NCI-H345 (cell line): Measurements from ENCODE around the gene ZNF841.
"Not testable (repeated sequence)": the region's sequence is repeated elsewhere in the genome, so short reads cannot be mapped to it uniquely, and the experiment has no call there.

ENCODE experiments used
- DNase-seq: peaks from one replicate; lab custom pipeline; 2025; lab: John Stamatoyannopoulos, UW

ZNF841 gene

GRCh38 chr19:52066258-52066863 lies 29.2 kb downstream of the ZNF841 start:
- DNase-seq, result no peak

DNA sequence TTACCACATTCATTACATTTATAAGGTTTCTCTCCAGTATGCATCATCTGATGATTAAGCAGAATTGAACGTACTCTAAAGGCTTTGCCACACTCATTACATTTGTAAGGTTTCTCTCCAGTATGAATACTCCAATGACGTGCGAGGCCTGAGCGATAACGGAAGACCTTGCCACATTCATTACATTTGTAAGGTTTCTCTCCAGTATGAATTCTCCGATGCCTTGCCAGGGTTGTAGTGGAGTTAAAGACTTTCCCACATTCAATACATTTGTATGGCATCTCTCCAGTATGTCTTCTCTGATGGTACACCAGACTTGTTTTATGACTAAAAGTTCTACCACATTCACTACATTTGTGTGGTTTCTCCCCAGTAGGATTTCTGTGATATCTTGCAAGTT lies 30.2 kb downstream of the ZNF841 start:
- DNase-seq, result no peak

- DNase-seq, result not testable (repeated sequence)
Measured at GRCh38 chr19:52056480-52056879, 39.1 kb downstream of the ZNF841 start.

- peak; percentile 55 for DNase-seq
Measured at GRCh38 chr19:52051736-52052135, 43.8 kb downstream of the ZNF841 start.

DNA sequence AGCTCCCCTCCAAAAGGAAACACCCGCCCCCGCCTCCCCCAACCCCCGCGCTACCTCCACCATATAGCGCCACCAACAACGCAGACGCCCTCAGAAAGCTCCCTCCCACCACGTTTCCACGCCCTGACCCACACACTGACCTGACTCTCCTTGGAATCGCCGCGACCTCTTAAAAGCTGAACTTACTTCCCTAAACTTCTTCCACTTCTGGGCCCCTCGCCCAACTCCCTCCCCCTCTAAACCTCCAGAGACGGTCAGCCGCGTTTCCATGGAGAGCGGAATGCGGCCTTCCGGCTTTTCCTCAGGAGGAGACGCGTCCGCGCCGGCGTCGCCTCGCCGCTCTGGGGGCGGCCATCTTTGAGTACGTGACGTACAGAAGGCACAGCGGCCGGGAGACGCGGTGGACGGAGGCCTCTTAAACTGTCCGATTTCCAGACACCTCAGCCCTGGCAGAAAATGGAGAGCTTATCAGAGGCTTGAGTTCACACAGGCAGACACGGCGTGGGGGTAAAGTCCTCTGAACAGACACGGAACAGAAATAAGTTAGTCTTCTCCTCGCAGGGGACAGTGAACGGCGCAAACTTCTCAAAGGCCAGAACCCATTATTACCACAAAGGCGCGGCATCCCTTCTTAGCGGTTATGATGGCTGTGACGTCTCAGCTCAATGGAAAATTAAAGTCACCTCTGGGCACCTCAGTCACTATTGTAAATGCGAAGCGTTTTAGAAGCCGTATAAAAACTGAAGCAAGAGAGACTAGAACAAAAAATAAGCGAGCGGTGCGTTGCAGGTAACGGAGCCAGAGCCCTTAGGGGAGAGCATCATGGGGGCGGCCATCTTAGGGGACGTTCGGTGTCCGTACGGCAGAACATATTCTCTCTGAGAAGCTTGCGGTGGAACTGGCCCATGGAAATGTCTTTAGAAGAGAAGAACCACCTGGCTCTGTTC lies 46.7 kb downstream of the ZNF841 start, which contains the start of gene ZNF432:
TSS of gene ZNF432 (minus strand) at position 284 of the 947 bp plus-strand sequence. CDS start 1,970 bp downstream, outside the sequence.
- DNase-seq, result peak; percentile 87

GRCh38 chr19:52039169-52039568 lies 56.4 kb downstream of the ZNF841 start:
- no peak for DNase-seq

DNA sequence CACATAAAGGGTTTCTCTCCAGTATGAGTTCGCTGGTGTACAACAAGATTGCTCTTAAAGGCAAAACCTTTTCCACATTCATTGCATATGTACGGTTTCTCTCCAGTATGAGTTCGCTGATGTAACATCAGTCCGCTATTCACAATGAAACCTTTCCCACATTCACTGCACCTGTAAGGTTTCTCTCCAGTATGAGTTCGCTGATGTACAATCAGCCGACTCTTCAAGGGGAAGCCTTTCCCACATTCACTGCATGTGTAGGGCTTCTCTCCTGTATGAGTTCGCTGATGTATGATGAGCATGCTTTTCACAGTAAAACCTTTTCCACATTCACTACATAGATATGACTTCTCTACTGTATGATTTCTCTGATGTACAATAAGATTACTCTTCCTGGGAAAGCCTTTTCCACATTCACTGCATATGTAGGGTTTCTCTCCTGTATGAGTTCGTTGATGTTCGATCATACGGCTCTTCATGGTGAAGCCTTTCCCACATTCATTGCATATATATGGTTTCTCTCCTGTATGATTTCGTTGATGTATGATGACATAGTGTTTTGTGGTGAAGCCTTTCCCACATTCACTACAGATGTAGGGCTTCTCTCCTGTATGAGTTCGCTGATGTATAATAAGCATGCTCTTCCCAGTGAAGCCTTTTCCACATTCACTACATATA lies 61.4 kb downstream of the ZNF841 start:
- no peak for DNase-seq

GRCh38 chr19:52028780-52029123 lies 66.8 kb downstream of the ZNF841 start:
- DNase-seq, result no peak

GRCh38 chr19:52028027-52028779 lies 67.4 kb downstream of the ZNF841 start, which contains the start of gene ZNF614:
ZNF614 (minus strand) TSS chr19:52028379; CDS start chr19:52025745, 2,634 bp downstream.
- peak; percentile 82 for DNase-seq

GRCh38 chr19:52026255-52026990 lies 69.1 kb downstream of the ZNF841 start:
- DNase-seq, result not testable (repeated sequence)

DNA sequence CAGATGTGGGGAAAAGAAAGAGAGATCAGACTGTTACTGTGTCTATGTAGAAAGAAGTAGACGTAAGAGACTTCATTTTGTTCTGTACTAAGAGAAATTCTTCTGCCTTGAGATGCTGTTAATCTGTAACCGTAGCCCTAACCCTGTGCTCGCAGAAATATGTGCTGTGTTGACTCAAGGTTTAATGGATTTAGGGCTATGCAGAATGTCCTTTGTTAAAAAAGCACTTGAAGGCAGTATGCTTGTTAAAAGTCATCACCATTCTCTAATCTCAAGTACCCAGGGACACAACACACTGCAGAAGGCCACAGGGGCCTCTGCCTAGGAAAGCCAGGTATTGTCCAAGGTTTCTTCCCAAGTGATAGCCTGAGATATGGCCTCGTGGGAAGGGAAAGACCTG lies 71.1 kb downstream of the ZNF841 start:
- DNase-seq, result not testable (repeated sequence)

GRCh38 chr19:52022193-52022592 lies 73.4 kb downstream of the ZNF841 start:
- DNase-seq, result no peak

GRCh38 chr19:52020506-52020905 lies 75.1 kb downstream of the ZNF841 start:
- DNase-seq, result no peak
